Medulla oblongata (tissue), 1 donor: ENCODE data around the gene FOXR1.

Source experiments
- DNase-seq: peaks from one replicate; pipeline ENCODE4 v3.0.0-alpha.2; 2015; ENCODE audit errors: extremely low spot score

The FOXR1 gene

GRCh38 chr11:118971646-118972045 is at the start of gene FOXR1:
Gene FOXR1 (plus strand): TSS chr11:118971761. CDS start chr11:118971932, 171 bp downstream.
- DNase-seq, result no peak

GRCh38 chr11:118921929-118922744 is 49.4 kb upstream of the FOXR1 start:
- DNase-seq, result peak; percentile 57

- DNase-seq, result no peak
These were observed 48.6 kb upstream of the FOXR1 start for GRCh38 chr11:118922745-118923627.

- no peak for DNase-seq
These were observed 47.6 kb upstream of the FOXR1 start for GRCh38 chr11:118923721-118924587.

- DNase-seq, result peak; percentile 65
These were observed 46.7 kb upstream of the FOXR1 start for GRCh38 chr11:118924591-118925585.

- DNase-seq, result no peak
These were observed 43.9 kb upstream of the FOXR1 start for GRCh38 chr11:118927554-118928100.

- peak; percentile 98 for DNase-seq
These were observed 43.3 kb upstream of the FOXR1 start for GRCh38 chr11:118928101-118928869.

GRCh38 chr11:118928870-118929500 is 42.6 kb upstream of the FOXR1 start:
- DNase-seq, result peak; percentile 69

- DNase-seq, result peak; percentile 90
These were observed 42.0 kb upstream of the FOXR1 start for GRCh38 chr11:118929501-118930093.

- peak; percentile 88 for DNase-seq
These were observed 41.4 kb upstream of the FOXR1 start for GRCh38 chr11:118930094-118930712.

GRCh38 chr11:118931571-118931970 is 40.0 kb upstream of the FOXR1 start:
- no peak for DNase-seq

GRCh38 chr11:118933486-118933885 is 38.1 kb upstream of the FOXR1 start:
- DNase-seq, result no peak

- no peak for DNase-seq
These were observed 36.2 kb upstream of the FOXR1 start for GRCh38 chr11:118935376-118935775.

- no peak for DNase-seq
These were observed 32.8 kb upstream of the FOXR1 start for GRCh38 chr11:118938491-118939403.

- no peak for DNase-seq
These were observed 32.1 kb upstream of the FOXR1 start for GRCh38 chr11:118939404-118939915.

GRCh38 chr11:118939953-118940598 is 31.5 kb upstream of the FOXR1 start:
- DNase-seq, result no peak
